Liver (tissue), 9 donors: ENCODE data around the gene OLIG1. TPM values are rescaled to one million over a fixed set of nuclear protein-coding genes. Genes with fewer than 3 reads are reported as not detected.

Experiments
- DNase-seq: peaks from one replicate; pipeline ENCODE4 v3.0.0-alpha.2; 2017; ENCODE audit warnings: low spot score
- H3K27ac ChIP-seq, 2 donors: one replicate each; pipeline ENCODE4 v1.7.0; 2013; ENCODE audit warnings: inconsistent platforms in 2 of 2, low read length in 2 of 2, control low read depth in 1 of 2, low read depth in 1 of 2, mild to moderate bottlenecking in 1 of 2
- H3K27me3 ChIP-seq, 4 donors: one replicate each; pipeline versions ENCODE4 v1.6.1 to v1.7.0; 2013; ENCODE audit warnings: low read length in 3 of 4, inconsistent platforms in 1 of 4, mild to moderate bottlenecking in 1 of 4, moderate library complexity in 1 of 4; ENCODE audit not compliant: control insufficient read depth in 4 of 4, insufficient read depth in 4 of 4
- H3K36me3 ChIP-seq, 4 donors: one replicate each; pipeline versions ENCODE4 v1.6.1 to v1.7.0; 2013; ENCODE audit warnings: low read length in 3 of 4, mild to moderate bottlenecking in 3 of 4, low read depth in 1 of 4, moderate library complexity in 1 of 4; ENCODE audit not compliant: control insufficient read depth in 4 of 4, insufficient read depth in 3 of 4
- H3K4me1 ChIP-seq, 4 donors: one replicate each; pipeline versions ENCODE4 v1.6.1 to v1.7.0; 2013; ENCODE audit warnings: low read length in 3 of 4, mild to moderate bottlenecking in 3 of 4, moderate library complexity in 1 of 4; ENCODE audit not compliant: control insufficient read depth in 4 of 4, insufficient read depth in 4 of 4
- H3K4me3 ChIP-seq, 3 donors: one replicate each; pipeline versions ENCODE4 v1.6.1 to v1.7.0; 2013; ENCODE audit warnings: low read length in 3 of 3, control low read depth in 1 of 3, low read depth in 1 of 3, mild to moderate bottlenecking in 1 of 3
- H3K9ac ChIP-seq, 2 donors: one replicate each; pipeline ENCODE4 v1.7.0; 2013; ENCODE audit warnings: low read length in 2 of 2, mild to moderate bottlenecking in 2 of 2, moderate library complexity in 2 of 2, control low read depth in 1 of 2, low read depth in 1 of 2
- H3K9me3 ChIP-seq, 4 donors: one replicate each; pipeline versions ENCODE4 v1.6.1 to v1.7.0; 2013; ENCODE audit warnings: low read length in 3 of 4; ENCODE audit not compliant: control insufficient read depth in 4 of 4
- EGR1 ChIP-seq, 2 donors: IDR thresholded peaks; 2 replicates each; pipeline ENCODE4 v1.6.1; 2016 to 2018; ENCODE audit warnings: antibody characterized with exemption in 2 of 2, low read depth in 2 of 2
- FOXA1 ChIP-seq: IDR thresholded peaks from 2 replicates; pipeline ENCODE4 v1.6.1; 2016; ENCODE audit warnings: antibody characterized with exemption
- FOXA2 ChIP-seq: IDR thresholded peaks from 2 replicates; pipeline ENCODE4 v1.6.1; 2016; ENCODE audit warnings: antibody characterized with exemption
- GABPA ChIP-seq, 2 donors: IDR thresholded peaks in 1 of 2; conservative IDR thresholded peaks in 1 of 2; 2 replicates each; pipeline ENCODE4 v1.6.1; 2016; ENCODE audit warnings: antibody characterized with exemption in 2 of 2, mild to moderate bottlenecking in 1 of 2, moderate library complexity in 1 of 2
- HNF4A ChIP-seq, 2 donors: conservative IDR thresholded peaks; 2 replicates each; pipeline ENCODE4 v1.6.1; 2016; ENCODE audit warnings: antibody characterized with exemption in 2 of 2, mild to moderate bottlenecking in 2 of 2
- HNF4G ChIP-seq: IDR thresholded peaks from 2 replicates; pipeline ENCODE4 v1.6.1; 2016; ENCODE audit warnings: antibody characterized with exemption
- JUND ChIP-seq, 2 donors: IDR thresholded peaks; 2 replicates each; pipeline ENCODE4 v1.6.1; 2016; ENCODE audit warnings: antibody characterized with exemption in 2 of 2
- NR2F2 ChIP-seq: IDR thresholded peaks from 2 replicates; pipeline ENCODE4 v1.6.1; 2016; ENCODE audit warnings: antibody characterized with exemption
- RAD21 ChIP-seq, 2 donors: IDR thresholded peaks; 2 replicates each; pipeline ENCODE4 v1.6.1; 2016; ENCODE audit warnings: antibody characterized with exemption in 2 of 2, mild to moderate bottlenecking in 2 of 2
- SP1 ChIP-seq: IDR thresholded peaks from 2 replicates; pipeline ENCODE4 v1.6.1; 2018; ENCODE audit warnings: antibody characterized with exemption, mild to moderate bottlenecking
- TAF1 ChIP-seq: conservative IDR thresholded peaks from 2 replicates; pipeline ENCODE4 v1.6.1; 2016; ENCODE audit warnings: antibody characterized with exemption, mild to moderate bottlenecking
- YY1 ChIP-seq: IDR thresholded peaks from 2 replicates; pipeline ENCODE4 v1.6.1; 2016; ENCODE audit warnings: antibody characterized with exemption, mild to moderate bottlenecking
- WGBS: extraction: QIAGEN DNeasy Blood & Tissue Kit; methylation state at CpG from one replicate; pipeline ENCODE4 v1.1.7; 2013; 5-methylcytosine and 5-hydroxymethylcytosine counted together
- polyA plus RNA-seq, 2 donors: library from polyadenylated mRNA; stranded (reverse) in 1 of 2; unstranded in 1 of 2; fragments of 200-250 nt in 1 of 2; fragments of >200 nt in 1 of 2; fragmentation: Nextera tagmentation in 1 of 2; extraction: Ambion mirVana in 1 of 2; gene quantifications; one replicate each; pipeline versions ENCODE4 v1.2.1 to v1.2.3, GENCODE V29; 2013 to 2015
- total RNA-seq, 2 donors: library from RNA; depleted of rRNA; stranded (reverse); fragments of >200 nt; gene quantifications; one replicate each; pipeline ENCODE4 v1.2.3, GENCODE V29; 2014
- TF ChIP-seq, protein P1 (sequence below): IDR thresholded peaks from 2 replicates; pipeline ENCODE4 v1.6.1; 2016; ENCODE audit warnings: antibody characterized with exemption
- TF ChIP-seq, protein P2 (sequence below): IDR thresholded peaks from 2 replicates; pipeline ENCODE4 v1.6.1; 2016; ENCODE audit warnings: antibody characterized with exemption
- TF ChIP-seq, protein P3 (sequence below): IDR thresholded peaks from 2 replicates; pipeline ENCODE4 v1.6.1; 2016; ENCODE audit warnings: antibody characterized with exemption
- TF ChIP-seq, protein P4 (sequence below): fragments of 150-350 bp; IDR thresholded peaks from 2 replicates; pipeline ENCODE4 v1.5.1; 2017; ENCODE audit warnings: improper control_type of control experiment, low read depth, low read length; ENCODE audit not compliant: missing input control
- TF ChIP-seq, protein P5 (sequence below): IDR thresholded peaks from 2 replicates; pipeline ENCODE4 v1.6.1; 2016; ENCODE audit warnings: antibody characterized with exemption, mild to moderate bottlenecking
- donor health status: healthy.
- donor health status: healthy.
- donor health status: healthy.
- donor health status: healthy.
- donor health status: healthy.

OLIG1 gene
- total and polyA plus RNA-seq, 4 donors = 0.19 TPM; not detected in 3

DNA sequence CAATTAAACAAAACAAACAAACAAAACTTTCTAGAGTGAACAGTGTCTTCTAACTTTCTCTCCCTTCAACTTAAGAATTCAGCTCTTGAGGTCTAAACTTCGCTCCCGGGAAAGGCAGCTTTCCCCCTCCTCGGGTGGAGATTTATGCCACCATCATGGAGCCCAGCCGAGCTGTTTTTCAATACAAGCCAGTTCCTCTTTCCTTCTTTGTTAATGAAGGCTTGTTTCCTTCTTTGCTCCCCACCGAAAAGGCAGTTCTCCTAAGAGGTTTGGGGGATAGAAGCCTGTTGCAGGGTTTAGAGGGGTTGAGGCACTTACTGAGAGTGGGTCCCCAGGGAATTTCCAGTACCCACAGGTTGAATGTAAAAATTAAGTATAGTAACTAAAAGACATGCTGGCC is 26.5 kb downstream of the OLIG1 start:
- no peaks in the 10 kb centered on the region for H3K4me1 ChIP-seq
- H3K36me3 ChIP-seq = no peaks in the 10 kb centered on the region
- H3K27ac ChIP-seq = no peak overlapping the region
- DNase-seq = no peak
- TF ChIP-seq, protein P1, sequence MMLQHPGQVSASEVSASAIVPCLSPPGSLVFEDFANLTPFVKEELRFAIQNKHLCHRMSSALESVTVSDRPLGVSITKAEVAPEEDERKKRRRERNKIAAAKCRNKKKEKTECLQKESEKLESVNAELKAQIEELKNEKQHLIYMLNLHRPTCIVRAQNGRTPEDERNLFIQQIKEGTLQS = no peak
- TF ChIP-seq TAF1 (no peak), HNF4A (conservative IDR thresholded peaks at IDR 0.05) (no peak), FOXA2 (no peak), JUND (IDR thresholded peaks at IDR 0.05) (no peak), YY1 (no peak)
- TF ChIP-seq, protein P2, sequence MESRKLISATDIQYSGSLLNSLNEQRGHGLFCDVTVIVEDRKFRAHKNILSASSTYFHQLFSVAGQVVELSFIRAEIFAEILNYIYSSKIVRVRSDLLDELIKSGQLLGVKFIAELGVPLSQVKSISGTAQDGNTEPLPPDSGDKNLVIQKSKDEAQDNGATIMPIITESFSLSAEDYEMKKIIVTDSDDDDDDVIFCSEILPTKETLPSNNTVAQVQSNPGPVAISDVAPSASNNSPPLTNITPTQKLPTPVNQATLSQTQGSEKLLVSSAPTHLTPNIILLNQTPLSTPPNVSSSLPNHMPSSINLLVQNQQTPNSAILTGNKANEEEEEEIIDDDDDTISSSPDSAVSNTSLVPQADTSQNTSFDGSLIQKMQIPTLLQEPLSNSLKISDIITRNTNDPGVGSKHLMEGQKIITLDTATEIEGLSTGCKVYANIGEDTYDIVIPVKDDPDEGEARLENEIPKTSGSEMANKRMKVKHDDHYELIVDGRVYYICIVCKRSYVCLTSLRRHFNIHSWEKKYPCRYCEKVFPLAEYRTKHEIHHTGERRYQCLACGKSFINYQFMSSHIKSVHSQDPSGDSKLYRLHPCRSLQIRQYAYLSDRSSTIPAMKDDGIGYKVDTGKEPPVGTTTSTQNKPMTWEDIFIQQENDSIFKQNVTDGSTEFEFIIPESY = no peak
- TF ChIP-seq, protein P3, sequence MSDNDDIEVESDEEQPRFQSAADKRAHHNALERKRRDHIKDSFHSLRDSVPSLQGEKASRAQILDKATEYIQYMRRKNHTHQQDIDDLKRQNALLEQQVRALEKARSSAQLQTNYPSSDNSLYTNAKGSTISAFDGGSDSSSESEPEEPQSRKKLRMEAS = no peak
- H3K9me3 ChIP-seq = no peaks in the 10 kb centered on the region
- H3K27me3 ChIP-seq = peaks cover 0 to 2% (median 0%) of the 10 kb centered on the region in 4 donors
- WGBS = 35% methylated on average over 5 of the region's 5 CpGs
- no peak overlapping the region for H3K9ac ChIP-seq
- H3K4me3 ChIP-seq = no peak overlapping the region

DNA sequence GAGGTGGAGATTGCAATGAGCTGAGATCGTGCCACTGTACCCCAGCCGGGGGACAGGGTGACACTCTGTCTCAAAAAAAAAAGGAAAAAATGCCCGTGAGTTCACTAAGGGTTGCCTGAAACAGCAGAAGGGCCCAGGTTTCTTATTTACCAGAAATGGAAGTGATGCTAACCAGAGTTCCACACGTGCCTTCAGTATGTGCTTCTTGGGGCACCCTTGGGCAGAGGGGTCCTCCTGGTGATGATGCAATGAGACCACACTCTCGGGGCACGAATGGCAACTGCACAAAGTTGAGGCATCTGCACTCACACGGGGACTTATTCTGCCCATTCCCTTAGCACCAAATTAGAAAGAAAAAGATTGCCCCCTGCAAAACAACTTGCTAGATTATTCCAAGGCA is 29.2 kb downstream of the OLIG1 start:
- no peak overlapping the region for H3K9ac ChIP-seq
- DNase-seq = no peak
- H3K27ac ChIP-seq = no peak overlapping the region
- no peaks in the 10 kb centered on the region for H3K9me3 ChIP-seq
- H3K27me3 ChIP-seq = peaks cover 0 to 2% (median 0%) of the 10 kb centered on the region in 4 donors
- 75% methylated on average over 7 of the region's 7 CpGs for WGBS
- H3K36me3 ChIP-seq = no peaks in the 10 kb centered on the region
- H3K4me1 ChIP-seq = no peaks in the 10 kb centered on the region
- no peak overlapping the region for H3K4me3 ChIP-seq
- TF ChIP-seq YY1 = no peak
- no peak for TF ChIP-seq HNF4A (conservative IDR thresholded peaks at IDR 0.05)

DNA sequence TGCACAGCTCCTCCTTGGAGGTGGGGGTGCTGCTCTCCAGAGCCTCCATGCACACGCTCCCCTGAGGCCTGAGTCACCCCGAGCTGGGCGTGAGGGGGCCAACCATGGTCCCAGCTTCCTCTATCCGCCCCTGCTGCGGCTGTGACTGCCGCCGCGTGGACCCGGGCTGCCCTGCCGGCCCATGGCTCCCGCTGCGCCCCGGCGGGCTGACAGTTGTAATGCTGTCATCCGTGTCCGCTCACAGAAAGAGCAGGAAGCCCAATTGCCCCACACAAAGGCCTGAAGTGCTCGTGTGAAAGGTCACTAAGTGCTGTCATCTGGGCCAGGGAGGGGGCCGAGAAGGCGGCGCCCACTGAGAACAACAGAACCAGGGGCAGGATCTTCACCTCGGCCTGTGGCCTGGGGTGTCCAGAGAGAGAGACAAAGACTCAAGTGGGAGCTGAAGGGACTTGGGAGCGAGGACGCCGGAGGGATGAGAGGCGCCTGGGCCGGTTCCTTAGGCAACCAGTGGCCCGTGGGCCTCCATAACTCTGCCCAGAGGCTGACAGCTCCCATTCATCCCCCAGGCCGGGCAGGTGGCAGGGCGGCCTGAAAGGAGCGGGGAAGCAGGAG is 31.5 kb downstream of the OLIG1 start:
- Histone ChIP-seq H3K27me3 (peaks cover 0 to 5% (median 3%) of the 10 kb centered on the region in 4 donors), H3K4me1 (no peaks in the 10 kb centered on the region), H3K9ac (no peak overlapping the region), H3K4me3 (no peak overlapping the region), H3K27ac (no peak overlapping the region), H3K36me3 (no peaks in the 10 kb centered on the region), H3K9me3 (no peaks in the 10 kb centered on the region)
- DNase-seq = no peak
- 67% methylated on average over 30 of the region's 30 CpGs for WGBS
- TF ChIP-seq RAD21 (IDR thresholded peaks at IDR 0.05) = no peak
- TF ChIP-seq FOXA1 = no peak
- TF ChIP-seq NR2F2 = no peak
- TF ChIP-seq FOXA2 = no peak
- no peak for TF ChIP-seq GABPA (IDR thresholded peaks at IDR 0.05 in 1 of 2, conservative IDR thresholded peaks at IDR 0.05 in 1 of 2)
- TF ChIP-seq, protein P1 = no peak
- TF ChIP-seq HNF4G = no peak
- TF ChIP-seq TAF1 = no peak
- no peak for TF ChIP-seq SP1
- no peak for TF ChIP-seq YY1
- TF ChIP-seq, protein P3 = no peak
- TF ChIP-seq EGR1 (IDR thresholded peaks at IDR 0.05; ENCODE audit: low read depth in 2 of 2) = no peak
- TF ChIP-seq, protein P4, sequence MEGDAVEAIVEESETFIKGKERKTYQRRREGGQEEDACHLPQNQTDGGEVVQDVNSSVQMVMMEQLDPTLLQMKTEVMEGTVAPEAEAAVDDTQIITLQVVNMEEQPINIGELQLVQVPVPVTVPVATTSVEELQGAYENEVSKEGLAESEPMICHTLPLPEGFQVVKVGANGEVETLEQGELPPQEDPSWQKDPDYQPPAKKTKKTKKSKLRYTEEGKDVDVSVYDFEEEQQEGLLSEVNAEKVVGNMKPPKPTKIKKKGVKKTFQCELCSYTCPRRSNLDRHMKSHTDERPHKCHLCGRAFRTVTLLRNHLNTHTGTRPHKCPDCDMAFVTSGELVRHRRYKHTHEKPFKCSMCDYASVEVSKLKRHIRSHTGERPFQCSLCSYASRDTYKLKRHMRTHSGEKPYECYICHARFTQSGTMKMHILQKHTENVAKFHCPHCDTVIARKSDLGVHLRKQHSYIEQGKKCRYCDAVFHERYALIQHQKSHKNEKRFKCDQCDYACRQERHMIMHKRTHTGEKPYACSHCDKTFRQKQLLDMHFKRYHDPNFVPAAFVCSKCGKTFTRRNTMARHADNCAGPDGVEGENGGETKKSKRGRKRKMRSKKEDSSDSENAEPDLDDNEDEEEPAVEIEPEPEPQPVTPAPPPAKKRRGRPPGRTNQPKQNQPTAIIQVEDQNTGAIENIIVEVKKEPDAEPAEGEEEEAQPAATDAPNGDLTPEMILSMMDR = no peak
- TF ChIP-seq, protein P5, sequence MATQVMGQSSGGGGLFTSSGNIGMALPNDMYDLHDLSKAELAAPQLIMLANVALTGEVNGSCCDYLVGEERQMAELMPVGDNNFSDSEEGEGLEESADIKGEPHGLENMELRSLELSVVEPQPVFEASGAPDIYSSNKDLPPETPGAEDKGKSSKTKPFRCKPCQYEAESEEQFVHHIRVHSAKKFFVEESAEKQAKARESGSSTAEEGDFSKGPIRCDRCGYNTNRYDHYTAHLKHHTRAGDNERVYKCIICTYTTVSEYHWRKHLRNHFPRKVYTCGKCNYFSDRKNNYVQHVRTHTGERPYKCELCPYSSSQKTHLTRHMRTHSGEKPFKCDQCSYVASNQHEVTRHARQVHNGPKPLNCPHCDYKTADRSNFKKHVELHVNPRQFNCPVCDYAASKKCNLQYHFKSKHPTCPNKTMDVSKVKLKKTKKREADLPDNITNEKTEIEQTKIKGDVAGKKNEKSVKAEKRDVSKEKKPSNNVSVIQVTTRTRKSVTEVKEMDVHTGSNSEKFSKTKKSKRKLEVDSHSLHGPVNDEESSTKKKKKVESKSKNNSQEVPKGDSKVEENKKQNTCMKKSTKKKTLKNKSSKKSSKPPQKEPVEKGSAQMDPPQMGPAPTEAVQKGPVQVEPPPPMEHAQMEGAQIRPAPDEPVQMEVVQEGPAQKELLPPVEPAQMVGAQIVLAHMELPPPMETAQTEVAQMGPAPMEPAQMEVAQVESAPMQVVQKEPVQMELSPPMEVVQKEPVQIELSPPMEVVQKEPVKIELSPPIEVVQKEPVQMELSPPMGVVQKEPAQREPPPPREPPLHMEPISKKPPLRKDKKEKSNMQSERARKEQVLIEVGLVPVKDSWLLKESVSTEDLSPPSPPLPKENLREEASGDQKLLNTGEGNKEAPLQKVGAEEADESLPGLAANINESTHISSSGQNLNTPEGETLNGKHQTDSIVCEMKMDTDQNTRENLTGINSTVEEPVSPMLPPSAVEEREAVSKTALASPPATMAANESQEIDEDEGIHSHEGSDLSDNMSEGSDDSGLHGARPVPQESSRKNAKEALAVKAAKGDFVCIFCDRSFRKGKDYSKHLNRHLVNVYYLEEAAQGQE = no peak
- no peak for TF ChIP-seq JUND (IDR thresholded peaks at IDR 0.05)
